Esophagus (tissue), 2 donors: Measurements from ENCODE around the gene SPATA9. TPM values are rescaled to one million over a fixed set of nuclear protein-coding genes. Genes with fewer than 3 reads are reported as not detected.
"Not testable (repeated sequence)": the region's sequence is repeated elsewhere in the genome, so short reads cannot be mapped to it uniquely, and the experiment has no call there.

Experiments used
- H3K27ac ChIP-seq, 2 donors: one replicate each; pipeline ENCODE4 v1.5.1; 2013; ENCODE audit warnings: low read depth in 2 of 2, mild to moderate bottlenecking in 2 of 2, inconsistent platforms in 1 of 2, low read length in 1 of 2, moderate library complexity in 1 of 2
- H3K27me3 ChIP-seq, 2 donors: one replicate each; pipeline ENCODE4 v1.6.1; 2013; ENCODE audit warnings: low read length in 2 of 2, control low read depth in 1 of 2, mild to moderate bottlenecking in 1 of 2; ENCODE audit not compliant: insufficient read depth in 2 of 2, control insufficient read depth in 1 of 2
- H3K36me3 ChIP-seq, 2 donors: one replicate each; pipeline ENCODE4 v1.6.1; 2013; ENCODE audit warnings: low read length in 1 of 2; ENCODE audit not compliant: control insufficient read depth in 2 of 2, insufficient read depth in 2 of 2
- H3K4me1 ChIP-seq, 2 donors: one replicate each; pipeline ENCODE4 v1.6.1; 2013; ENCODE audit warnings: low read length in 1 of 2; ENCODE audit not compliant: control insufficient read depth in 2 of 2, insufficient read depth in 2 of 2
- H3K4me3 ChIP-seq, 2 donors: one replicate each; pipeline ENCODE4 v1.5.1; 2013; ENCODE audit warnings: low read length in 2 of 2, mild to moderate bottlenecking in 2 of 2, low read depth in 1 of 2, moderate library complexity in 1 of 2
- H3K9me3 ChIP-seq, 2 donors: one replicate each; pipeline ENCODE4 v1.6.1; 2013; ENCODE audit warnings: mild to moderate bottlenecking in 2 of 2, low read depth in 1 of 2, low read length in 1 of 2, moderate library complexity in 1 of 2; ENCODE audit not compliant: control insufficient read depth in 2 of 2, insufficient read depth in 1 of 2
- WGBS, 2 donors: extraction: QIAGEN DNeasy Blood & Tissue Kit; methylation state at CpG; one replicate each; pipeline ENCODE4 v1.1.7; 2013; 5-methylcytosine and 5-hydroxymethylcytosine counted together
- polyA plus RNA-seq, 2 donors: library from polyadenylated mRNA; stranded (reverse); fragments of 200-250 nt; gene quantifications; one replicate each; pipeline ENCODE4 v1.2.3, GENCODE V29; 2013
- donor health status: healthy with polysubstance abuse.
- donor health status: Bipolar disorder and iron deficiency.

SPATA9 gene
- polyA plus RNA-seq, 2 donors, result 0.06 TPM; not detected in 1

GRCh38 chr5:95717439-95717838 is 34.6 kb upstream of the SPATA9 start:
- H3K4me3 ChIP-seq, result no peak overlapping the region
- no peak overlapping the region for H3K27ac ChIP-seq
- WGBS, 2 donors, result 76 to 81% methylated on average over 2 of the region's 2 CpGs
- no peaks in the 10 kb centered on the region for H3K36me3 ChIP-seq
- H3K27me3 ChIP-seq, result no peaks in the 10 kb centered on the region
- H3K4me1 ChIP-seq, result no peaks in the 10 kb centered on the region
- H3K9me3 ChIP-seq, result no peaks in the 10 kb centered on the region

DNA sequence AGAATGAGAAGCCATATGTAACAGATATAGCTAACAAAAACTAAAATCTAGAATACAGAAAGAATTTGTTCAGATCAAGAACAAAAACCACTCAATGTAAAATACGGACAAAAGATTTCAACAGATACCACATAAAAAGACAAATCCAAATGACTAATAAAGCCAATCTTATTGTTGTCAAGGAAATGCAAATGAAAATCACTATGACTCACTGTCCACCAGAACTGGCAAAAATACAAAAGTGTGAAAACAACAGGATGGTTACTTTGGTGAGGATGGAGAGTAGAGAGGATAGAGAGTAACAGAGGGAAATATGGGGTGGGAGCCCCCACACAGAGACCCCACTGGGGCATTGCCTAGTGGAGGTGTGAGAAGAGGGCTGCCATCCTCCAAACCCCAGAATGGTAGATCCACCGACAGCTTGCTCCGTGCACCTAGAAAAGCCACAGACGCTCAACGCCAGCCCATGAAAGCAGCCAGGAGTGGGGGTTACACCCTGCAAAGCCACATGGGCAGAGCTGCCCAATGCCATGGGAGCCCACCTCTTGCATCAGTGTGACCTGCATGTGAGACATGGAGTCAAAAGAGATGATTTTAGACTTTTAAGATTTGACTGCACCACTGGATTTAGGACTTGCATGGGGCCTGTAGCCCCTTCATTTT is 33.1 kb upstream of the SPATA9 start:
- H3K36me3 ChIP-seq, result no peaks in the 10 kb centered on the region
- H3K27me3 ChIP-seq, result no peaks in the 10 kb centered on the region
- H3K27ac ChIP-seq, result no peak overlapping the region
- H3K4me1 ChIP-seq, result no peaks in the 10 kb centered on the region
- H3K9me3 ChIP-seq, result no peaks in the 10 kb centered on the region
- WGBS, 2 donors, result 78 to 79% methylated on average over 5 of the region's 5 CpGs
- H3K4me3 ChIP-seq, result no peak overlapping the region

DNA sequence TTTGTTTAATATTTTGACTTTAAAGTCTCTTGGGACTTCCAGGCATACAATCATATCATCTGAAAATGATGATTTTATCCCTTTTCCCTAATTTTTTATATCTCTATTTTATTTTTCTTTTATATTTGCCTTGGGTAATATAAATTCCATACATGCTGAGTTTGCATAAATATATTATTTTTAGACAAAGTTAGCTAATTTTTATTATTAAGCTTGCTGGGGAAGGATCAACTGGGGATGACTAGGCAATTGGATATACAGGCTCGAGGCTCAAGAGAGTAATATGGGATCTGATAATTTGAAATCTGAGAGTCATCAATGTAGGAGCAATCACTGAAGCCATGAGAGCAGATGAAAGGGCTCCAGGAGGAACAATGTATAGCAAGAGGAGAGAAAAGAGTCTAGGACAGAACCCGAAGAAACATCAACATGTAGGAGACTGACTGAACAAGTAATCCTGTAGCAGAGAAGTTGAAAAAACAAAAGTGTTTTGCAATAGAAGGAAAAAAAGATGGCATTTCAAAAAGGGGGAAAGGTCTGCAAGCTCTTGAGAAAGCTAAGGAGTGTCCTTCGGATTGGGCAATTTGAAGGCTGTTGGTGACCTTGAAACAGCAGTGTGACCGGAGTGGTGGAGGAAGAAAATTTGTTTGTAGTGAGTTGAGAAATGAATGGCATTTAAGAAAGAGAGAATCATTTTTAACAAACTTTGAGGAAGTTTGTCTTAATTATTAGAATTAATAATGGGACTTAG is 31.3 kb upstream of the SPATA9 start:
- Histone ChIP-seq H3K9me3 (no peaks in the 10 kb centered on the region), H3K27me3 (no peaks in the 10 kb centered on the region), H3K4me1 (no peaks in the 10 kb centered on the region), H3K27ac (no peak overlapping the region), H3K36me3 (no peaks in the 10 kb centered on the region), H3K4me3 (no peak overlapping the region)
- WGBS, 2 donors, result 84 to 93% methylated on average over 4 of the region's 4 CpGs

DNA sequence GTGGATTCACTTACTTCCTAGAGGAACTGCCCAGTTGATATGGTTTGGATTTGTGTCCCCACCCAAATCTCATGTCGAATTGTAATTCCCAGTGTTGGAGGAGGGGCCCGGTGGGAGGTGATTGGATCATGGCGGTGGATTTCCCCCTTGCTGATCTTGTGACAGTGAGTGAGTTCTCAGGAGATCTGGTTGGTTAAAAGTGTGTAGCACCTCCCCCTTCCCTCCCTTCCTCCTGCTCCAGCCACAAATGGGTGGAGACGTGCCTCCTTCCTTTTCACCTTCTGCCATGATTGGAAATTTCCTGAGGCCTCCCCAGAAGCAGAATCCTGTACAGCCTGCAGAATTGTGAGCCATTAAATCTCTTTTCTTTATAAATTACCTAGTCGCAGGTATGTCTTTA is 30.5 kb upstream of the SPATA9 start:
- not testable (repeated sequence) for H3K4me1 ChIP-seq, H3K4me3 ChIP-seq, H3K9me3 ChIP-seq, H3K36me3 ChIP-seq, H3K27ac ChIP-seq, H3K27me3 ChIP-seq
- WGBS, 2 donors, result 86 to 94% methylated on average over 4 to 5 of the region's 5 CpGs

DNA sequence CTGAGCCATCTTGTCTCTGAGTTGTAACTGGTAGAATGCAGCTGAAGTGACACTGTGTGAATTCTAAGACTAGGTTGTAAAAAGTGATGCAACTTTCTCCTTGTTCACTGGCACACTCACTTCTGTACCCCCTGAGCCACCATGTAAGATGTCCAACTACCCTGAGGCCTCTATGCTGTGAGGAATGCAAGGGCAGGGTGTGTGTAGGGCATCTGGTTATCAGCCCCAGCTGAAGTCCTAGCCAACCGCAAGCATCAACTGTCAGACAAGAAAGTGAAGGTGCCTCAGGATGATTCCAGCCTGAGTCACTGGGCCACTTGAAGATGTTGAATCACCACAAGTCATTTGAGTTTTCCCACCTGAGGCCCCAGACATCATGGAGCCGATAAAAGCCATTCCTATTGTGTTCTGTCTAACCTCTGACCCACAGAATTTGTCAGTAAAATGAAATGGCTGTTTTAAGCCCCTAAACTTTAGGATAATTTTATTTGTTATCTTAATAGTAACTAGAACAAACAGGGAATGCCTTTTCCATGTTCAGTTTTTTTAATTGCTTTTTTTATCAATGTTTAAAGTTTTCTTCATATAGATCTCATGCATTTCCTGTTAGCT is 29.7 kb upstream of the SPATA9 start:
- Histone ChIP-seq H3K36me3 (no peaks in the 10 kb centered on the region), H3K4me3 (no peak overlapping the region), H3K4me1 (no peaks in the 10 kb centered on the region), H3K27me3 (no peaks in the 10 kb centered on the region), H3K9me3 (no peaks in the 10 kb centered on the region), H3K27ac (no peak overlapping the region)
- 48 to 58% methylated on average over 2 of the region's 2 CpGs for WGBS, 2 donors

DNA sequence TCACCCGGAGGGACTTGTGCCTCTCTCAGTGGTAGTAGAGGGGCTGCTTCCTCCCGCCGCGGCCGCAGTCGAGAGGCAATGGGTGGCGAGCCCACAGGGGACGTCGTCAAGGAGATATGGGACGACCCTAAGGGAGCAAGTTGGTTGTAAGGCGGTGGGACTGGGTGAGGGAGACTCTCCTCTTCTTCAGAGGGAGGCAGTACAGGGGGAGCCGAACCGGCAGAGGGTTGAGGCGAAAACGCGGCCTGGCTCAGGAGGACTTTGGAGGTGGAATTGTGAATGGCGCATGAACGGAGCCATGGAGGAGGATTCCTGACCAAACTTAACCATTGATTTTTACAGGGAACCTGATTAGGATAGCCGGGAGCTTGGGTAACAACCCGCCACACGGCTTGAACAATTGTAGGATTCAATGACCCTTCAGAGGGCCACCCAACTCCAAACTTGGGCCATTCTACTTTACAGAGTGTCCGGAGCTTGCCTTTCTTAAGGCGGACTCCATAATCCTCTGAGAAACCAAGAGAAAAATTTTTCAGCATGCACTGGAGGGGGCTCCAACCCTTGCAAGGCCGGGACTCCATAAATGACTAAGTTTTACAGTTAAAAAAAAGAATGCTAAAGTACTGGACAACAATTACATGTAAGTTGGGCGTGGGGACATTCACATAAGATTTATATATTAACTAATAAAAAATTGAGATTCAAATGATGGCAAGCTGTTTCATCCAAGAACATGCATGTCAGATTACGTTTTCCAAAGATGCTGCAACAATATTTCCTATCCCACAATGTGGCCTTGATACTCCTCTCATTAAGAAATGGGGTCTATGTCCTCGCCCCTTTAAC is 28.9 kb upstream of the SPATA9 start:
- no peaks in the 10 kb centered on the region for H3K36me3 ChIP-seq
- no peaks in the 10 kb centered on the region for H3K9me3 ChIP-seq
- no peaks in the 10 kb centered on the region for H3K27me3 ChIP-seq
- H3K4me3 ChIP-seq, result no peak overlapping the region
- H3K27ac ChIP-seq, result no peak overlapping the region
- no peaks in the 10 kb centered on the region for H3K4me1 ChIP-seq
- 92 to 93% methylated on average over 27 of the region's 27 CpGs for WGBS, 2 donors

DNA sequence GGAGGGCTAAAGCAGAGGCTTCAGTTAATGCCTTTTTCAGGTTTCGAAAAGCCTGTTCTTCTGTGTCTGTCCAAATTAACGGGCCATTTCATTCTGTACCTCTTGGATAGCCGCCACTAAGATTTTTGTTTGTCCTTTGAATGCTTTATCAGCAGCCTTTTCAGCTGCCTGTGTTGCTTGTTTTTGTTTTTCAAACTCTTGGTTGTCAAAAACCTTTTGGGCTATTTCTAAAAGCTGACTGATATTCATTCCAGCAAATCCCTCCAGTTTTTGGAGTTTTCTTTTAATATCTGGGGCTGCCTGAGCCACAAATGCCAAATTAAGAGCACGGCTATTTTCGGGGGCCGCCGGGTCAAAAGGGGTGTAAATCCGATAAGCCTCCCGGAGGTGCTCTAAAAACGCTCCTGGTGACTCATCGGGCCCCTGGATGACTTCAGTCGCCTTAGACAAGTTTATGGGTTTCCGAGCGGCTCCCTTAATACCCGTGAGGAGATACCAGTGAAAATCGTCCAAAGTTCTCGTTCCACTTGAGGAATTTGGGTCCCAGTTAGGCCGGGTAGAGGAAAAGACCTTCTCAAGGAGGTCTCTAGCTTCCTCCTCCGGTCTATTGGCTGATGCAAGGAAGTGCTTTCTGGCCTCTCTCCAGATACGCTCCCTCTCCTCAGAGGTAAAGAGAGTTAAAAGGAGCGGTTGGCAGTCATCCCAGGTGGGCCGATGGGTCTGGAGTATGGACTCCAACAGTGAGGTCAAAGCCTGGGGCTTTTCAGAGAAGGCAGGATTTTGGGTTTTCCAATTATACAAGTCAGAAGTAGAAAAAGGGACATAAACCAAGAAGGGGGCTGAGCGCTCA is 28.1 kb upstream of the SPATA9 start:
- H3K27ac ChIP-seq, H3K4me3 ChIP-seq: not testable (repeated sequence)
- WGBS, 2 donors, result 67 to 73% methylated on average over 23 of the region's 23 CpGs

DNA sequence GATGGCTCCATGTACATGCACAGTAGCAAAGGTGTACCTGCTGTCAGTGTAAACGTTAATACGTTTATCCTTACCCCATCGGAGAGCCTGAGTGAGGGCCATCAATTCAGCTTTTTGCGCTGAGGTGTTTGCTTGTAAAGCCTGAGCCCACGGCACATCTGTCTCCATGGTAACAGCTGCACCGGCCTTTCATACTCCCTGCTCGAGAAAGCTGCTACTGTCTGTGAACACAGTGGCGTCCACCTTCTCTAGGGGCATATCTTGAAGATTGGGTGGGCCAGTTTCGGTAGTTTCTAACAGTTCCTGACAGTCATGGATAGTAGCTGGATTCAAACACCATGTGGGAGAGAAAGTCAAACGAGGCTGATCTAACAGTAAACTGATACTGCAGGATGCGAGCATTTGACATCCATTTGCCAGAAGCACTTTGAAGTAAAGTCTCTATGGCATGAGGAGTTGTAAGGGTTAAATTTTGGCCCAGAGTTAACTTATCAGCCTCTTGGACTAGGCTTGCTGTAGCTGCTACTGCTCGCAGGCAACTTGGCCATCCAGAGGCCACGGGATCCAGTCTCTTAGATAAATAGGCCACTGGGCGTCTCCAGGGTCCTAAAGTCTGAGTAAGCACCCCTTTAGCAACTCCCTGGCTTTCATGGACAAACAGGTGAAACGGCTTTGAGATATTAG is 27.3 kb upstream of the SPATA9 start:
- Histone ChIP-seq H3K9me3 (no peaks in the 10 kb centered on the region), H3K4me3 (no peak overlapping the region), H3K36me3 (no peaks in the 10 kb centered on the region), H3K4me1 (no peaks in the 10 kb centered on the region), H3K27ac (no peak overlapping the region), H3K27me3 (no peaks in the 10 kb centered on the region)
- WGBS, 2 donors, result 65 to 69% methylated on average over 15 of the region's 15 CpGs

More for the DNA sequence above, 28.1 kb upstream of the SPATA9 start:
- not testable (repeated sequence) for H3K4me1 ChIP-seq, H3K27me3 ChIP-seq, H3K9me3 ChIP-seq, H3K36me3 ChIP-seq
